GM21390 (cell line): ENCODE measurements around the gene PKHD1.

ENCODE experiments used
- ATAC-seq: cut with Tn5 transposase; IDR thresholded peaks from one replicate; pipeline ENCODE4 v1.9.1; 2021; ENCODE audit not compliant: unreplicated experiment

The PKHD1 gene, protein sequence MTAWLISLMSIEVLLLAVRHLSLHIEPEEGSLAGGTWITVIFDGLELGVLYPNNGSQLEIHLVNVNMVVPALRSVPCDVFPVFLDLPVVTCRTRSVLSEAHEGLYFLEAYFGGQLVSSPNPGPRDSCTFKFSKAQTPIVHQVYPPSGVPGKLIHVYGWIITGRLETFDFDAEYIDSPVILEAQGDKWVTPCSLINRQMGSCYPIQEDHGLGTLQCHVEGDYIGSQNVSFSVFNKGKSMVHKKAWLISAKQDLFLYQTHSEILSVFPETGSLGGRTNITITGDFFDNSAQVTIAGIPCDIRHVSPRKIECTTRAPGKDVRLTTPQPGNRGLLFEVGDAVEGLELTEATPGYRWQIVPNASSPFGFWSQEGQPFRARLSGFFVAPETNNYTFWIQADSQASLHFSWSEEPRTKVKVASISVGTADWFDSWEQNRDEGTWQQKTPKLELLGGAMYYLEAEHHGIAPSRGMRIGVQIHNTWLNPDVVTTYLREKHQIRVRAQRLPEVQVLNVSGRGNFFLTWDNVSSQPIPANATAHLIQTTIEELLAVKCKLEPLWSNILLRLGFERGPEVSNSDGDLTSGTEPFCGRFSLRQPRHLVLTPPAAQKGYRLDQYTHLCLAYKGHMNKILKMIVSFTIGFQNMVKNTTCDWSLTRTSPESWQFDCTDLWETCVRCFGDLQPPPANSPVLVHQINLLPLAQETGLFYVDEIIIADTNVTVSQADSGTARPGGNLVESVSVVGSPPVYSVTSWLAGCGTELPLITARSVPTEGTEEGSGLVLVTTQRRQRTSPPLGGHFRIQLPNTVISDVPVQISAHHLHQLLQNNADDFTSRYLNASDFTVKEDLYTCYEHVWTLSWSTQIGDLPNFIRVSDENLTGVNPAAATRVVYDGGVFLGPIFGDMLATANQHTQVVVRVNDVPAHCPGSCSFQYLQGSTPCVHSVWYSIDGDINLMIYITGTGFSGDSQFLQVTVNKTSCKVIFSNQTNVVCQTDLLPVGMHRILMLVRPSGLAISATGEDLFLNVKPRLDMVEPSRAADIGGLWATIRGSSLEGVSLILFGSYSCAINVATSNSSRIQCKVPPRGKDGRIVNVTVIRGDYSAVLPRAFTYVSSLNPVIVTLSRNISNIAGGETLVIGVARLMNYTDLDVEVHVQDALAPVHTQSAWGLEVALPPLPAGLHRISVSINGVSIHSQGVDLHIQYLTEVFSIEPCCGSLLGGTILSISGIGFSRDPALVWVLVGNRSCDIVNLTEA (N-terminal part only)

DNA sequence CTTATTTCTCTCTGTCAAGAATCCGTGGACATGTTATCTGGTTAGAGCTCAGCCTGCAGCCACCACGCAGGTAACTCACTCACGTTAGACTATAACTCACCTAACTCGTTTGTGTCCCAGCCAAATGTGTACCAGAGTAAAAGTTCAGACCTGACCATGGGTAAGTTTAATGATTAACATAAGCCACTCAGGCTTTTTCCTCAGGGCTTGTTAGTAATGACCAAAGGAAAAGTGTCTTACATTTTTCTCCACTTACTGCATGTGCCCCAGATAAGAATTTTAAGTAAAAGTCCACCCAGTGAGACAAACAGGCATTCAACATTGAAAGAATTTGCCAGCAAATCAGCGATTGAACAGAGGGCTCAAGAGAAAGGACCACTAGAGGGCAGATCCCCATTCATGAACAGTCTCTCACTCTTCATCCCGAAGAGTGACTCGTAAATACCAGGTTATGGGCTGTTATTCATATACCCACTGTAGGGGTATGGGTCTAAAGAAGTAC, at the start of gene PKHD1:
PKHD1 (minus strand) TSS at position 116 of the 502 bp plus-strand sequence. CDS start 2,680 bp downstream, outside the sequence.
- ATAC-seq: no peak

DNA sequence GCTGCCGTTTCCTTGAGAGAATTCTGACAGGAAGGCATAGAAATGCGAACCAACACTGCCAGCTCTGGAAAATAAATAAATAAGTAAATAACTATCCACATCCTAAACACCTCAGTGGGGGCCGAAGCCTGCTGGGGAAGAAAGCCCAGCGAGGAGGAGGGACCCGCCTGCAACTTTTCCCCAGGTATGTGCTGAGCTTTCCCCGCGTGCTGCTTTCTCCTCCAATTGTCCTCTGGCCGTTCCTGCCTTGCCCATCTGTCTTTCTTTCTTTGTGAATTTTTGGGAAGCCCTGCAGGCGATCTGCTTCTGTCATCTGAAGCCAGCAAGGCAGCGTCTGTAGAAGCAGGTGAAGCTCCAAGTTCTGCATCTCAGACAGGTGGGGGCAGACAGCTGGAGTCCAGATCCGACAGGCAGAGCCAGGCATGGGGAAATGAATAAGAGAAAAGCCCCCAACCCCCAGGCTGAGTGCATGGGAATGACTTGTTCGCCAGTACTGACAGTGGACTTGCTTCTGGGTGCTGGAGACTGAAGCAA, 49.6 kb upstream of the PKHD1 start:
- no peak for ATAC-seq

DNA sequence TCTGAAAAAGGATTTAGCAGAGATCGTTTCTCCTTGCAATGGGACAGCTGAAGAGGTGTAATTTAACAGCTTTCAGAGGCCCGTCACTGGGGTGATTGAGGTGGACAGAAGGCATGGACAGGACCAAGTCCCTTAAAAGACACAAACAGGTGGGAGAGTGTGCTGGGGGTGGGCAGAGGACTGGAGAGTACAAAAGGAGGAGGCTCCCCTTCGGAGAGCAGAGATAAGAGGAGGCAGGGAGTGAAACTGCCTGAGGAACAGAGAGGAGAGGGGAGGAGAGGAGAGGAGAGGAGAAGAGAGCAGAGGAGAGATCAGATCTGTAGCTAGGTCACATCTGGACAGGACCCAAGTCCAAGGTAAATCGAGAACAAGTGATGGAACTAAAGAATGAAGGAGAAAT, 48.6 kb upstream of the PKHD1 start:
- no peak for ATAC-seq

DNA sequence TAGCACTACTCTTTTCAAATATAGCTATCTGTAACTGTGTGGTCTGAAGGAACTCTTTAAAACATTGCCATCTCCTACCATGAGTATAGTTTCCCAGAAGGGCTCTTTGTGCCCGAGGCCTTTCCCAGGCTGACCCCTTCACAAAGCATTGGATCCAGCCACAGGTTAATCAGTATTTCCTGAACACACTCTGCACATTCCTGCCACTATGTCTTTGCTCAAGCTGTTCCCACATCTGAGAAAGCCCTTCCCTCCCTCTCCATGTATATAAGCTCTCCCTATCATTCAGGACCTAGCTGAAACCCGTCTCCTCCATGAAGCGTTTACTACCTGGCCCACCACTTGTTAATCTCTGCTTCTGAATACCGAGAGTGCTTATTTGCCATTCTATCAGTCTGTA, 47.8 kb upstream of the PKHD1 start:
- no peak for ATAC-seq

DNA sequence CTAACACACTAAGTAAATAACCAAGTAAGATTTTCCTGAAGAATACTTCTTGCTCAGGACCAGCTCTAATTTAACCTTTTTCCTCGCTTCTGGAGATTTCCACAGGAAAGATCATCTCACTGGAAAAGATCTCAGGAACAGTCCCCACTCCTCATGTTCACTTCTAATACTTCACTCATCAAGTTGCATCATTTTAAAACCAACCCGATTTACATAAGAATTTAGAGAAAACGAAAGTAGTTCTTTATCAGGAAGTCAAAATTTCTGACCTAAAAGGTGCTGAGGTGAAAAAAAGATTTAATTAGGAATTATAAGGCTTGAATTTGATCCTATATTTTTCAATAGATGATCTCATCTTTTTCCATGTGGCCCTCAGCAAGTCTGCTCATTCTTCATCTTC, 46.6 kb upstream of the PKHD1 start:
- ATAC-seq: no peak

DNA sequence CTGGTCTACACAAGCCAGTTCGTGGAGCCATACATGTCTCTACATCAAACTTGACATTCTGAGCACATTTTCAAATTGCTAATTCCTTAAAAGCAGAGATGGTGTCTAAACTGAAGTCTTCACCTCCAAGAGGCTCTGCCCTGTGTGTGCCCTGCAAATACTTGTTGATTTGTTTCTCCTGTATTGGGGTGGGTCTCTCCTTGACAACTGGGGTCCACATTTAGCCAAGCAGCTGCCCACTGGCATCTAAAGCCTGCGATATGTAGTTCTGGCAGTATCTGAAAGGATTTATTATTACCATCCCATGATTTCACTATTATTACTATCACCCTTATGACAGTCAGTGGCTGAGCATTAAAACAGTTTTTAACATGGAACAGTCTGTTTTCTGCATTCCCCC, 45.9 kb upstream of the PKHD1 start:
- no peak for ATAC-seq

DNA sequence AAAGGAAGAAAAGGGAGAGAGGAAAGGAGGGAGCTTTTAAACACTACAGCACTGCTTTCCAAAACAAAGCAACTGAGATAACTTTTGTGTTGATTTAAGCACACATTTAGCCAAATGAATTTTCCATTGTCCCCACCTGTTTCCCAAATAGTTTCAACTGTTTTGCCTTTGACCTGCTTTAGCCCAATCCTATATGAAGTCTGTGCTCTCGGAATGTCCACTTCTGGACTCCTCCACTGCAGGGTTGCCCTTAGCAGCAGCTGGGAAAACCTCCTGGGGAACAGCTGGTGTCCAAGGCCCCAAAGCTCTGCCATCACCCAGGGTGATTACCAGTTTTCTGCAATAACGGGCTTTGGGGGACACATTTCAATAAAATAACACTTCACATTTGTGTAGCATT, 44.9 kb upstream of the PKHD1 start:
- no peak for ATAC-seq

DNA sequence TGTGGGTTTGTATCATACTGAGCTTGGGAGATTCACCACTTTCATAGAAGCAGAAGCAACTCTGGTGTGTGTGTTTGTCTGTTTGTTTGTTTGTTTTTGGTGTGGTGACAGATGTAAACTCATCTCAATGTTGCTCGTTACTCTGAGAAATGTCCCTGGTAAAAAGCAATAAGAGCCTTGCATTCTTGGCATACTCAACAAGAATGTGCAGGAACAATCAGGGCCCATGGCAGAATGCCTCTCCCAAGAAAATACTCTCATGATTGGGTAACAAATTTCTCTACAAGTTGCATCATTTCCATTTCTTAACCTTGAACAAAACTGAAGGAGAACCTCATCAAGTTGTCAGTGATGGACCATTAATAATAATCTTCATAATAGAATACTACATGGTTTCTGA, 43.0 kb upstream of the PKHD1 start:
- ATAC-seq: no peak

DNA sequence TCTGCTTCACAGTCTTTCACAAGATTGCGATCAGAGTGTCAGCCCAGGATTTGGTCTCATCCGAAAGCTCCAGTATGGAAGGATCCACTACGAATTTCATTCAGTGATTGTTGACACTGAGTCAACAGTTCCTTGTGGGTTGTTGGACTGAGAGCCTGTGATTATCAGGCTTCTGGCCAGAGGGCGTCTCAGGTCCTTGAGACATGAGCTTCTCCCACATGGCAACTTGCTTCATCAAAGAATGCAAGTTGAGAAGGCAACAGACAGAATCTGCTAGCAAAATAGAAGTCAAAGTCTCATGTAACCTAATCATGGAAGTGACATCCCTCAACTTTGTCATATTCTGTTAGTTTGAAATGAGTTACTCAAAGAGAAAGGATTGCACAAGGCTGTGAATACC, 40.5 kb upstream of the PKHD1 start:
- ATAC-seq: no peak

DNA sequence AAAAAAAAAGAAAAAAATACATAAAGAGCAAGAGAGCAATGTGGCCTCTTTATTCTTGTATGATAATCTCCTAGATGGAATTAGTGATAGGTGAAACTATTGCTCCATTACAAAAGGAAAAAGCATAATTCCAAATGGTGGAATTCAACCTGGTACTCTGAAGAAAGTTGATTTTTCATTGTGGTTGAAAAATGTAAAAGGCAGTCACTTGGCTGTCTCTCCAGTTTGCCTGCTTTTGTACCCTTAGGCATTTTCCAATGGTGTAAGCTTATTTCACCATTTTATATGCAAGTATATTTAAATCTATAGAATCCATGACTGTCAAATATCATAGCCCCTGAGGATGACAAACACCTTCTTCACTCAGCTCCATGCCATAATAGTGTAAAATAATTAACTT, 38.8 kb upstream of the PKHD1 start:
- ATAC-seq: no peak

DNA sequence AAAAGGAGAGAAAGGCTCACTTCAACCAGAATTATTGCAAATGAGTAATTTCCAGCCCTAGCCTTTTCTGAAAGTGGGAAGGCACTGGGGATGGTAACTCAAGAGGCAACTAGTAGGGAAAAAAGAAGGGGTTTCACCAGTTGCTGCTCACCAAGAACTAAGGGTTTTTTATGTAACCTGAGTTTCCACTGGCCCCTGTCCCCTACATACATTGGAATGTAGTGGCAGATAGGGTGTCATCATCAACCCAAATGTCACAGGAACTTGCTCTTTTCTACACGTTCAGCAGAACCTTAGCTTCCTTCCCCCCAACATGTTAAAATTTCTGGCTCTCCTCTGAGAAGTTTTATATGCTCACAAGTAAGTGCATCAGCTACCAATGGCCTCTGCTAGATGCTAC, 38.2 kb upstream of the PKHD1 start:
- no peak for ATAC-seq

DNA sequence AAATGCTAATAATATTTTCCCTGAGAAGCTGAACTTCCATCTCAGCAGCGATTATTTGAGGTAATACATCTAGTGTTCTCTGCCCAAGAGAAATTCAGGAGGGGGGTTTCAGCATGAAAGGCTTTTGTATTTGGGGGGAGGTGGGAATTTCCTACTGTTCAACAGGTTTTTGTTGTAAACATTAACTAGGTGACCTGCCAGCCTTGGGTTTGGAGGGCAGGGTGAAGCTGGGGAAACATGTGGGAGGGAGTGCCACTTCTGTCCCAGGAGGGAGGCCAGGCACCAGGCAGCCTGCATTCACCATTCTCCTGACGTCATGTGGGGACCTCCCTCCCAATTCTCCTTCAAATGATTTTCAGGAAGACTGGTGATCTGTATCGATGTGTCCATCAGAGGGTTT, 37.7 kb upstream of the PKHD1 start:
- no peak for ATAC-seq

DNA sequence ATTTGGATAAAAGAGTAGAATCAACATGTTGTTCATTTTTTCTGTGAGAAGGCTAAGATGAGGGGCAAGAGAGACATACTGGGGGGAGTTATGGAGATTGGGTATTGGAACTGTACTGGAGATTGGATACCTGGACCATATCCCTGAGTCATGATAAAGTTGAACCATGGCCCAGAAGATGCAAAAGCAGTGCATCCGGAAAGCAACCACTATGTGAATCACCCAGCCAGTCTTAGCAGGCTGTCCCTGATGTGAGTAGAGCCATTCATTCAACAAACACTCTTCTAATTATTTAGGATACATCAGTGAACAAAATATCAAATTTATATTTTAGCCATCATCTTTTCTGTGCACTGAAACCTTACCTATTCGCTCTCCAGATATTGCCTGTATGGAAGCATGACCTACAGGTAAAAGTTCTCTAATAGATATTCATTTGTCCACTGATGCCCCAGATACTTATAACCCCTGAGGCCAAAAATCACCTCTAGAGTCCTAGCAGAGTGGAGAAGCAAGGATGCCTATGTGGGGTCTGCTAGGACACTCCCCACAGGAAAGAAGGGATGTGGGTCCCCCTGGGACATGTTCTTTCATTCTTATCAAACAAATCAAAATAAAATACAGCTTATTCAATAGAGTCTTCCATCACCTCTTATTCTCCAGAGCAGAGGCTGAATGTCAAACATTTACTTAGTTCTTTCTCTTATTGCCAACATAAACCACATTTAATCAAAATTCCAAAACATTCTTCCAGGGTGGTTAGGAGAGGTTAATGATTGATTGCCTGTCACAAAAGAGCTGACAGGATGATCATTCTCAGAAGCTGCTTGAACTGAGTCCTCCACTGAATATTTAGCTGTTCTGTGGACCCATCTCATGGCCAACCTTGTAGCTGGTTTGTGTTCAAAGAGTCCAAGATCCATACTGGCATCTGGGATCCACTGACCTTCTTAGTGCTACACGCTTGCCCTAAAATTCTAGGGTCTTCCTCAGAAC, 37.0 kb upstream of the PKHD1 start:
- no peak for ATAC-seq

DNA sequence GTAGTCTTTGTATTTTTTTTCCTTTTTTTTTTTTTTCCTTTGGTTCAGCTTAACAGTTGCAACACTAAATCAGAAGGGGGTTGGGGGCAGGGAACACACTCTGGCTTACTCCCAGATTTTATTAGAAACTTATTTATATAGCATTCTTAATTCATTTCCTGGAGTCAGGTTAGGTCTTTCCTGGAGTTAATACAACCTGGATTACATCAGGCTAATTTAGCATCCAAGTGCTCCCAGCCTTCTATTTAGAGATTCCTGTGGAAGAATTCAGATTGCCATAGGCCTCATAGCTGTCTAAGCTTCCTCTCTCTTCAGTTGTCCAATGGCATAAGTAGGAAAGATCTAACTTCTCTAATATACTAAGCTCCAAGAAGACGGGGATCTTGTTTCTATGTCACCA, 35.8 kb upstream of the PKHD1 start:
- no peak for ATAC-seq

DNA sequence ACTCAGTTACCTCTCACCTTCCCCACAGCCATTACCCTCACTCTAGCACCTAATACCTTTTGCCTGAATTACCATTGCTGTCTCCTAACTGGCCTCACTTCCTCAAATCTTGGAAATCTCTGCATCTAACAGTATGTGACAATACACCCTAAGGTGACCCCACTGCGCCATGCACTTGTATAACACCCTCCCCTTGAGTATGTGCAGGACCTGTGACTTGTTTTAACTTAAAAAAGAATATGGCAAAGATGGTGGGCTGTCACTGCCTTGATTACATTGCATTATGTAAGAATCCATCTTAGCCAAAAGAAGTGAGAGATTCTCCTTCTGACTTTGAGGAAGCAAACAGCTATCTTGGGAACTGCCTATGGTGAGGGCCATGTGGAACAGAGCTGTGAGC, 29.9 kb upstream of the PKHD1 start:
- no peak for ATAC-seq

DNA sequence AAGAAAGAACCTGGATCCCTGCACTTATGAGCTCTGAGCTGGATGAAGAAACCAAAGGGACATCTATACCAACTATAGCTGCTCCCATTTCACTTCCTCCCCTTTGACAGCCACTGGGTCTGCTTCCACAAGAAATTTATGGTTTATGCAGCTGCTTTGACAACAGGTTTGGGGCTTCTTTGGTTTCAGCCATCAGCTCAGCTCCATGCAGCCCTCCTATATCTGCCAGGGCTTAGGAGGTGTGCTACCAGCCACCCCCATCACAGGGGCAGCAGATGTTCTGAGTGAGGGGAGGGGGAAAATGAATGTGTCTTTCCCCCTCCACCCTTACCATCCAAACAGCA, 29.2 kb upstream of the PKHD1 start:
- no peak for ATAC-seq

DNA sequence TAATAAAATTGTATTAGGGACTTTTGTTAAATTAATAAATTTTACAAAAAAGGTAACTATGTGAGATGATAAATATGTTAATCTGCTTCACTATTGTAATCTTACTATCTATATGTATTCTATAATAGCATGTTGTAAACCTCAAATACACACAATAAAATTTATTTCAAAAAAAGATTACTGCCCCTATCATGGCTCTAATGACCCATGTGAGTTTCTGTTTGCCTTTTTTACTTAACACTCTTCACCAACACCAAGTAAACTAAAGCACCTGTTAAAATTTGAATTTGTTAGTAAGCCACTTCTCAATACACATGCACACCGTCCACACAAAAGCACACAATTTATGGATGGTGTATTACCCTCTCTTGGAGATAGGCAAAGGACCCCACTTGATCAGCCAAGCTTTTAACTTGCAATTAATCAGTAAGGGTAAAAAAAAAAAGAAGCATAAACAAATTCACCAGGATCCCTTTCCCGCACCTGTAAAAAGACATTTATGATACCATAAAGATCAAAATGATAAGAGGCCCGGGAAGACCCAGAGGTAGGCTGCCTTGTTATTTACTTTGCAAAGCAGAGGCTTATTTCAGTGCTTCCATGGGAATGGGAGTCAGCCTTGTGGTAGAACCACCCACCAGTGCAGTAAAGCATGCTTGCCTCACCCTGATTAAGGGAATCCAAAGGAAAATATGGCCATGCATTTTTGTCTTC, 28.6 kb upstream of the PKHD1 start:
- ATAC-seq: no peak

DNA sequence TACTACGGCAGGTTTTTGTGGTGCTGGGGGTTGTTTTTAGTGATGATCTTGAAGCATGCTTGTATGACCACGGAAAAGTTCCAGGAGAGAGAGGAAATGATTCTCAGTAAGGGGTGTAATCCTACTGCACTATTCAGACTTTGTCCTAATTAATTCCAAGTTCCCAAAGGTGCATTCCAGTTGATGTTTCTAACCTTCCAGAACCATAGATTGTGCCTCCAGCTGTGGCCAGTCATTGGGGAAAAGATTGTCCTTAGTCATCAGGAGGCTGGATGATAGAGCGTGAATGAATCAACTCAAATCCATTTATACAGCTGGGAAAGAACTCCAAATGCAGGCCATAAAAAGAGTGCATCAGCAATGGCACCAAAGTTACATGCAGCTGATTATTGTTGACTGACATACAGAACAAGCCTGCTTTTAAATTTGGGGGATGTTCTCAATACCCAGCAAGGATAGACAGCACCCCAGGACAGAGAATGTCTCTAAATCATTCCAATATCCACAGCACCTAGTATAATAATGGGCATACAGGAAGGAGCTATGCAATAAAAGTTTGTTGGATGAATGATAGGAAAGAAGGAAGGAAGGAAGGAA, 27.8 kb upstream of the PKHD1 start:
- no peak for ATAC-seq

DNA sequence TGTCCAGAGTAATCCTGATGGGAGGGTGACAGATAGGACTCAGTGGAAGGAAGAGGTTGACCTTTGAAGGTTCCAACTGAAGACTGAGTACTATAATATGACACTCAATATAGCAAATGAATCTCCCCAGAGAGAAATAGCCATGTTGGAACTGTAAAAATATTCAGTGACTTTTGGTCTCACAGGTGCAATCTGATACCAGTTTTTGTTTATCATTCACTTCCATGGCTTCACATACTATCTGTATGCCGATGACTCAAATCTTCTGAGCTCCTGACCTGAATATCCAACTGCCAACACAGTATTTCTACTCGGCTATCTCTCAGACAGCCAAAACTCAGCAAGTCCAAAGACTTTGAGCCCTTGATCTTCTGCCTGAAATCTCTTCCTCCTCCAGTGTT, 21.8 kb upstream of the PKHD1 start:
- no peak for ATAC-seq
